Measurements from ENCODE around the gene POLN.
"Not testable (repeated sequence)": the region's sequence is repeated elsewhere in the genome, so short reads cannot be mapped to it uniquely, and the experiment has no call there.

Gene POLN

DNA sequence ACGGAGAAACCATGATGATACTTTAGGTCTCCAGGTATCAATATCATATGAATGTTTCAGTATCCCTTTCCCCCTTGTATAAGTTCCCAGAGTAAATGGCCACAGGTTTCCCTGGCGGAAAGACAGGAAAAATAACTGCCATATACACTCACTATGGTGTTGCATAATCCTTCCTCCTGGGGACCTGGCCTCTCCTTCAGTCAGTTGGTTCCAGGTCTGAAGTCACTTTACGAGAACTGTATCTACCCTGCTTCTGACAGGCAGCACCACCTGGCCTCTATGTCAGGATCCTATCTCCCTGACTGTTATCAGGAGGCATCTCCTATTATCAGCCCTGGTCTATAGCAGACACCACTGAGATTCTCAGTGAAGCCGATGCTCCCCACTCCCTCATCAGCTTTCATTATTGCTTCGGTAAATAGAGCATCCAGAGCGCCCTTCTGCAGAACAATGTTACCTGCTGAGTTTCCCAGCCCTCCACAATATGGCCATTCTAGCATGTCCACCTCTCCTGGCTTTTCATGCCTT lies 22.6 kb downstream of the POLN start:
- Mint-ChIP-seq H3K4me1 (peaks cover 5% of the 10 kb centered on the region), H3K9me3 (no peaks in the 10 kb centered on the region), H3K27ac (no peak overlapping the region), H3K4me3 (no peak overlapping the region), H3K27me3 (ENCODE audit: low read depth) (no peaks in the 10 kb centered on the region), H3K36me3 (ENCODE audit: low read depth) (no peaks in the 10 kb centered on the region)
- no peak for TF ChIP-seq CTCF (IDR thresholded peaks at IDR 0.05; ENCODE audit: unreplicated experiment in 3 of 3)

DNA sequence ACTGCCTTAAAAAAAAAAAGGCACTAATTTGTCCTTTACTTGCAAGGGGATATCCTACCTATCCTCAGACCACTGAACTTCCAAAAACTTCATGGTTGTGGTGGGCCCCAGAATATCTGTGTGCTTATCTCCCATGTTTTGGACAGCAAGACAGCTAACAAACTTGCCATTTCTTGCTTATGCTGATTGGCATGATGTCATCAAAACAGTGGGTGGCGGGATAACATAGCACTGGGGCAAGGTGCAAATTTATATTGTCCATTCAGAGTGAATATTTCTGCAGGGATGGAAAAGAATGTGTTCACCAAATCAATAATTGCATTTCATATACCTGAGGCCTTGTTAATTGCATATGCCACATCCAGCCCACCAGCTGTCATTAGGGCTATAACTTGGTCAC lies 23.5 kb downstream of the POLN start:
- Mint-ChIP-seq H3K9me3 (no peaks in the 10 kb centered on the region), H3K27ac (no peak overlapping the region), H3K27me3 (ENCODE audit: low read depth) (no peaks in the 10 kb centered on the region), H3K4me1 (peaks cover 5% of the 10 kb centered on the region), H3K36me3 (ENCODE audit: low read depth) (no peaks in the 10 kb centered on the region), H3K4me3 (no peak overlapping the region)
- TF ChIP-seq CTCF (IDR thresholded peaks at IDR 0.05; ENCODE audit: unreplicated experiment in 3 of 3), result no peak

DNA sequence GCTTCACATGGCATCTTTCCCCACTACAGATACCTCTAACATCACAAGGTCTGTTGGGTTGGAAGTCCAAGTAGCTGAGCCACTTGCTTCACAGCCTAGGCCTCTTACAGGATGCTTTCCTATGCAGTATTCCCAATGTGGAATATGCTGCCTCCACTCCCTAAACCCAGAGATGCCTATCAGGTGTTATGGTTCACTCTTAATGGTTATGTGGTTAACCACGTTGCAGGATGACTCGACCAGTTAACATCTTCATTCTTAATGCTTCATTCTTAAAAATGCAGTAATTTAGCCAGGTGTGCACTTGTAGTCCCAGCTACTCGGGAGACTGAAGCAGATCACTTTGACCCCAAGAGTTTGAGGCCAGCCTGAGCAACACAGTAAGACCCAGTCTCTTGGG lies 24.2 kb downstream of the POLN start:
- no peaks in the 10 kb centered on the region for H3K9me3 Mint-ChIP-seq
- TF ChIP-seq CTCF (IDR thresholded peaks at IDR 0.05; ENCODE audit: unreplicated experiment in 3 of 3), result no peak
- no peaks in the 10 kb centered on the region for H3K36me3 Mint-ChIP-seq (ENCODE audit: low read depth)
- H3K4me3 Mint-ChIP-seq, result no peak overlapping the region
- H3K27ac Mint-ChIP-seq, result no peak overlapping the region
- H3K4me1 Mint-ChIP-seq, result peaks cover 3% of the 10 kb centered on the region
- no peaks in the 10 kb centered on the region for H3K27me3 Mint-ChIP-seq (ENCODE audit: low read depth)

GRCh38 chr4:2212831-2213230 lies 29.1 kb downstream of the POLN start:
- H3K27me3 Mint-ChIP-seq (ENCODE audit: low read depth), result no peaks in the 10 kb centered on the region
- no peak overlapping the region for H3K27ac Mint-ChIP-seq
- no peaks in the 10 kb centered on the region for H3K9me3 Mint-ChIP-seq
- no peaks in the 10 kb centered on the region for H3K4me1 Mint-ChIP-seq
- H3K4me3 Mint-ChIP-seq, result no peak overlapping the region
- no peak for TF ChIP-seq CTCF (IDR thresholded peaks at IDR 0.05; ENCODE audit: unreplicated experiment in 3 of 3)
- H3K36me3 Mint-ChIP-seq (ENCODE audit: low read depth), result no peaks in the 10 kb centered on the region

- H3K4me3 Mint-ChIP-seq; H3K27ac Mint-ChIP-seq; H3K9me3 Mint-ChIP-seq; H3K4me1 Mint-ChIP-seq; H3K36me3 Mint-ChIP-seq (ENCODE audit: low read depth); H3K27me3 Mint-ChIP-seq (ENCODE audit: low read depth): not testable (repeated sequence)
Measured at GRCh38 chr4:2202789-2203188, 39.1 kb downstream of the POLN start.

GRCh38 chr4:2194496-2194895 lies 47.4 kb downstream of the POLN start:
- Mint-ChIP-seq H3K27me3 (ENCODE audit: low read depth) (no peaks in the 10 kb centered on the region), H3K4me1 (no peaks in the 10 kb centered on the region), H3K27ac (no peak overlapping the region), H3K9me3 (peaks cover 7% of the 10 kb centered on the region), H3K36me3 (ENCODE audit: low read depth) (peaks cover 4% of the 10 kb centered on the region), H3K4me3 (no peak overlapping the region)
- no peak for TF ChIP-seq CTCF (IDR thresholded peaks at IDR 0.05; ENCODE audit: unreplicated experiment in 3 of 3)

All from nephron (organoid).